ENCODE results near the gene FMO5. TPM values are rescaled to one million over a fixed set of nuclear protein-coding genes. Genes with fewer than 3 reads are reported as not detected.
A peak's percentile ranks its signal among the peaks of the same experiment; 100 is the strongest.

FMO5 gene
- total and polyA plus RNA-seq, 2 of the 13 experiments (the other 11 are each of a cell fraction or from before 2014, with no cell fraction given), result 48.2 to 149 TPM

GRCh38 chr1:147238053-147238902, 13.1 kb upstream of the FMO5 start (continued):
- no peak for TF ChIP-seq KIAA2018 (CRISPR knock-in tag; IDR thresholded peaks at IDR 0.05; ENCODE audit: borderline replicate concordance)
- no peak for TF ChIP-seq ZNF441 (CRISPR knock-in tag; IDR thresholded peaks at IDR 0.05; ENCODE audit: borderline replicate concordance)
- no peak for TF ChIP-seq RELA (CRISPR knock-in tag; IDR thresholded peaks at IDR 0.05)
- no peak; the same call in 1 of the 2 replicates for TF ChIP-seq BRCA1 (CRISPR knock-in tag; IDR thresholded peaks at IDR 0.05)
- TF ChIP-seq, protein P1, sequence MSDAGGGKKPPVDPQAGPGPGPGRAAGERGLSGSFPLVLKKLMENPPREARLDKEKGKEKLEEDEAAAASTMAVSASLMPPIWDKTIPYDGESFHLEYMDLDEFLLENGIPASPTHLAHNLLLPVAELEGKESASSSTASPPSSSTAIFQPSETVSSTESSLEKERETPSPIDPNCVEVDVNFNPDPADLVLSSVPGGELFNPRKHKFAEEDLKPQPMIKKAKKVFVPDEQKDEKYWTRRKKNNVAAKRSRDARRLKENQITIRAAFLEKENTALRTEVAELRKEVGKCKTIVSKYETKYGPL (CRISPR knock-in tag; IDR thresholded peaks at IDR 0.05), result peak; percentile 80; the same call in 1 of the 2 replicates
- no peak for TF ChIP-seq SP140L (CRISPR knock-in tag; IDR thresholded peaks at IDR 0.05; ENCODE audit: borderline replicate concordance)
- TF ChIP-seq PLSCR1 (CRISPR knock-in tag; IDR thresholded peaks at IDR 0.05; ENCODE audit: borderline replicate concordance), result no peak
- TF ChIP-seq ZFP36 (IDR thresholded peaks at IDR 0.05; ENCODE audit: borderline replicate concordance, low read depth, low read length, partially characterized antibody), result no peak
- TF ChIP-seq ZNF740 (CRISPR knock-in tag; IDR thresholded peaks at IDR 0.05), result no peak
- no peak for TF ChIP-seq ZNF841 (CRISPR knock-in tag; IDR thresholded peaks at IDR 0.05; ENCODE audit: borderline replicate concordance)
- TF ChIP-seq ZNF761 (CRISPR knock-in tag; conservative IDR thresholded peaks at IDR 0.05), result no peak
- TF ChIP-seq TCF7 (IDR thresholded peaks at IDR 0.05; ENCODE audit: low read depth), result peak; percentile 90
- no peak for TF ChIP-seq ZNF883 (CRISPR knock-in tag; IDR thresholded peaks at IDR 0.05; ENCODE audit: not compliant biosample characterization)
- TF ChIP-seq, protein P2, sequence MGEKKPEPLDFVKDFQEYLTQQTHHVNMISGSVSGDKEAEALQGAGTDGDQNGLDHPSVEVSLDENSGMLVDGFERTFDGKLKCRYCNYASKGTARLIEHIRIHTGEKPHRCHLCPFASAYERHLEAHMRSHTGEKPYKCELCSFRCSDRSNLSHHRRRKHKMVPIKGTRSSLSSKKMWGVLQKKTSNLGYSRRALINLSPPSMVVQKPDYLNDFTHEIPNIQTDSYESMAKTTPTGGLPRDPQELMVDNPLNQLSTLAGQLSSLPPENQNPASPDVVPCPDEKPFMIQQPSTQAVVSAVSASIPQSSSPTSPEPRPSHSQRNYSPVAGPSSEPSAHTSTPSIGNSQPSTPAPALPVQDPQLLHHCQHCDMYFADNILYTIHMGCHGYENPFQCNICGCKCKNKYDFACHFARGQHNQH (CRISPR knock-in tag; IDR thresholded peaks at IDR 0.05), result peak; percentile 38; the same call in 1 of the 2 replicates
- no peak for TF ChIP-seq THAP8 (CRISPR knock-in tag; IDR thresholded peaks at IDR 0.05; ENCODE audit: borderline replicate concordance)
- no peak for TF ChIP-seq ZIK1 (CRISPR knock-in tag; IDR thresholded peaks at IDR 0.05; ENCODE audit: borderline replicate concordance, low read depth)

Data from HepG2 (cell line).